Panc1 (cell line): Measurements from ENCODE around the gene KCNK2. TPM values are rescaled to one million over a fixed set of nuclear protein-coding genes. Genes with fewer than 3 reads are reported as not detected.

Experiments
- ATAC-seq: fragments of 200-7000 bp; cut with Tn5 transposase; 2 replicates; pipeline ENCODE4 v1.9.1; 2020; ENCODE audit warnings: mild to moderate bottlenecking, moderate library complexity
- BruUV-seq: library from RNA; stranded (reverse); fragments of 400-500 nt; replicated peaks from 2 replicates; lab custom pipeline; 2021; lab: Mats Ljungman, UMichigan
- CTCF ChIA-PET: fragments of 300-600 bp; sonication (Branson Sonifier 250); formaldehyde crosslinking; loops from one replicate; lab custom pipeline; 2022; ENCODE audit warnings: antibody characterized with exemption; lab: Charles Lee
- POLR2A ChIA-PET: fragments of 300-600 bp; sonication (Branson Sonifier 250); formaldehyde crosslinking; loops from one replicate; lab custom pipeline; 2022; ENCODE audit warnings: antibody characterized with exemption; lab: Charles Lee
- DNase-seq: peaks from one replicate; pipeline ENCODE4 v3.0.0-alpha.2; 2010; ENCODE audit warnings: low read depth, low spot score
- H3K27ac ChIP-seq: 2 replicates; pipeline ENCODE4 v1.5.1; 2011; ENCODE audit warnings: mild to moderate bottlenecking, low read length, inconsistent platforms
- H3K27me3 ChIP-seq: fragments of 200-500 bp; sonication (Bioruptor generic); 2 replicates; pipeline ENCODE4 v1.6.0; 2014; ENCODE audit warnings: low read length, inconsistent platforms; ENCODE audit not compliant: control insufficient read depth, insufficient read depth
- H3K36me3 ChIP-seq: fragments of 200-500 bp; sonication (Bioruptor generic); 2 replicates; pipeline ENCODE4 v1.5.1; 2014; ENCODE audit warnings: inconsistent platforms, mild to moderate bottlenecking, low read length, moderate library complexity; ENCODE audit not compliant: control insufficient read depth, insufficient read depth
- H3K4me1 ChIP-seq: 2 replicates; pipeline ENCODE4 v1.5.1; 2011; ENCODE audit warnings: inconsistent platforms, mild to moderate bottlenecking, low read length, moderate library complexity; ENCODE audit not compliant: control insufficient read depth, insufficient read depth
- H3K4me3 ChIP-seq, 2 experiments: 2 replicates each; pipeline ENCODE4 v1.5.1; 2011 to 2012; ENCODE audit warnings: low read depth in 2 of 2, low read length in 2 of 2, mild to moderate bottlenecking in 2 of 2, inconsistent platforms in 1 of 2, moderate library complexity in 1 of 2
- H3K9me3 ChIP-seq: fragments of 200-500 bp; sonication (Bioruptor generic); 2 replicates; pipeline ENCODE4 v1.5.1; 2014; ENCODE audit warnings: low read depth, mild to moderate bottlenecking, inconsistent platforms, low read length, moderate library complexity; ENCODE audit not compliant: control insufficient read depth, insufficient read depth
- POLR2AphosphoS5 ChIP-seq: IDR thresholded peaks from 2 replicates; pipeline ENCODE4 v1.6.1; 2012; ENCODE audit warnings: mild to moderate bottlenecking, low read depth, low read length, moderate library complexity
- REST ChIP-seq, 2 experiments: IDR thresholded peaks; 2 replicates each; pipeline ENCODE4 v1.6.1; 2011 to 2012; ENCODE audit warnings: low read depth in 2 of 2, control low read depth in 1 of 2, low read length in 1 of 2, mild to moderate bottlenecking in 1 of 2, moderate library complexity in 1 of 2; ENCODE audit not compliant: insufficient read depth in 1 of 2
- SIN3A ChIP-seq: IDR thresholded peaks from 2 replicates; pipeline ENCODE4 v1.6.1; 2012; ENCODE audit warnings: low read depth, mild to moderate bottlenecking, low read length, moderate library complexity, borderline replicate concordance; ENCODE audit not compliant: insufficient read depth
- TCF7L2 ChIP-seq: IDR thresholded peaks from 2 replicates; pipeline ENCODE4 v1.6.1; 2011; ENCODE audit warnings: mild to moderate bottlenecking, low read depth, low read length, inconsistent platforms
- in situ Hi-C: cut with HindIII; loops from 2 replicates; pipeline ENCODE4 v1.10.0; 2016; ENCODE audit warnings: low sequenced_read_pairs, low pct_unique_long_range_greater_than_20kb
- intact Hi-C: fragments of 100-400 bp; cut with micrococcal nuclease; formaldehyde crosslinking; loops from one replicate; pipeline ENCODE4 v1.10.0; 2022; ENCODE audit not compliant: unreplicated experiment
- total RNA-seq: library from RNA; stranded (reverse); gene quantifications from one replicate; pipeline ENCODE4 v1.2.1, GENCODE V29; 2021; ENCODE audit not compliant: unreplicated experiment
- TF ChIP-seq, protein P1 (sequence below): fragments of 450-650 bp; IDR thresholded peaks from 2 replicates; pipeline ENCODE4 v1.5.1; 2017; ENCODE audit warnings: mild to moderate bottlenecking

Gene KCNK2
- total RNA-seq, 1 experiment from 2014 or later, result 0.28 TPM

DNA sequence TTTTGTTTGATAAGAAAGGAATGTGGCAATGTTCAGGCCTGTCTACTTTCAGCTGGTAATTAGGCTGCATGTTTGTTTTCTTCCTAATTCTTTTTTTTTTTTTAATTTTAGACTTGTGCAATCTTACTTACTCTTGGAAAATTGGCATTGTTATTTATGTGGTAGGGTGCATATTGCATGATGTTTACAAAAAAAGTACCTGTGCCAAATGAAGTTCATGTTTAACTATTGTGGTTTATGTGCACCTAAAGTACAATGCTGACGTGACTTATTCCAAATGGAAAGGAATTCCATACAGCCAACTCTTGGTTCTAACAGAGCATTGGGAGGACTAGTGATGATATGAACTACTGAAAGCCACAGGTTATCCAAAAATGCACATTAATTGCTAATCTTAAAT, 51.0 kb downstream of the KCNK2 start:
- DNase-seq, result no peak
- TF ChIP-seq POLR2AphosphoS5, result no peak
- TF ChIP-seq TCF7L2, result no peak
- TF ChIP-seq REST (IDR thresholded peaks at IDR 0.05; ENCODE audit: insufficient read depth in 1 of 2, low read depth in 2 of 2, low read length in 1 of 2), result no peak
- no peak for TF ChIP-seq SIN3A
- TF ChIP-seq, protein P1, sequence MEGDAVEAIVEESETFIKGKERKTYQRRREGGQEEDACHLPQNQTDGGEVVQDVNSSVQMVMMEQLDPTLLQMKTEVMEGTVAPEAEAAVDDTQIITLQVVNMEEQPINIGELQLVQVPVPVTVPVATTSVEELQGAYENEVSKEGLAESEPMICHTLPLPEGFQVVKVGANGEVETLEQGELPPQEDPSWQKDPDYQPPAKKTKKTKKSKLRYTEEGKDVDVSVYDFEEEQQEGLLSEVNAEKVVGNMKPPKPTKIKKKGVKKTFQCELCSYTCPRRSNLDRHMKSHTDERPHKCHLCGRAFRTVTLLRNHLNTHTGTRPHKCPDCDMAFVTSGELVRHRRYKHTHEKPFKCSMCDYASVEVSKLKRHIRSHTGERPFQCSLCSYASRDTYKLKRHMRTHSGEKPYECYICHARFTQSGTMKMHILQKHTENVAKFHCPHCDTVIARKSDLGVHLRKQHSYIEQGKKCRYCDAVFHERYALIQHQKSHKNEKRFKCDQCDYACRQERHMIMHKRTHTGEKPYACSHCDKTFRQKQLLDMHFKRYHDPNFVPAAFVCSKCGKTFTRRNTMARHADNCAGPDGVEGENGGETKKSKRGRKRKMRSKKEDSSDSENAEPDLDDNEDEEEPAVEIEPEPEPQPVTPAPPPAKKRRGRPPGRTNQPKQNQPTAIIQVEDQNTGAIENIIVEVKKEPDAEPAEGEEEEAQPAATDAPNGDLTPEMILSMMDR, result no peak
- in situ Hi-C loops (no loop called here), intact Hi-C loops (no loop called here)
- ChIA-PET CTCF (interaction anchor here (0.7 kb wide), 1 partner anchor 324 kb away, joined by 4 read pairs; no protein-coding TSS in a partner anchor), POLR2A (no interaction called here)
- no peaks in the 10 kb centered on the region for H3K9me3 ChIP-seq
- H3K4me1 ChIP-seq, result no peaks in the 10 kb centered on the region
- no peak overlapping the region for H3K27ac ChIP-seq
- no peak for ATAC-seq
- H3K4me3 ChIP-seq, result no peak overlapping the region
- H3K36me3 ChIP-seq, result no peaks in the 10 kb centered on the region
- BruUV-seq, result no TSS peak
- no peaks in the 10 kb centered on the region for H3K27me3 ChIP-seq

GRCh38 chr1:215137985-215138384, 55.4 kb downstream of the KCNK2 start:
- Histone ChIP-seq H3K9me3 (peaks cover 14% of the 10 kb centered on the region; the same call in 1 of the 2 replicates), H3K4me3 (no peak overlapping the region), H3K4me1 (no peaks in the 10 kb centered on the region), H3K27ac (no peak overlapping the region), H3K36me3 (no peaks in the 10 kb centered on the region; the same call in 1 of the 2 replicates), H3K27me3 (no peaks in the 10 kb centered on the region)
- POLR2A ChIA-PET, result no interaction called here
- TF ChIP-seq POLR2AphosphoS5, result no peak
- TF ChIP-seq REST (IDR thresholded peaks at IDR 0.05; ENCODE audit: insufficient read depth in 1 of 2, low read depth in 2 of 2, low read length in 1 of 2), result no peak
- no peak for TF ChIP-seq TCF7L2
- no peak for TF ChIP-seq SIN3A
- TF ChIP-seq, protein P1, result no peak
- ATAC-seq (no peak), DNase-seq (no peak)
- in situ Hi-C loops, result no loop called here
- BruUV-seq, result no TSS peak
- CTCF ChIA-PET, result no interaction called here
- intact Hi-C loops, result no loop called here
